ENCODE data around the gene VSIG2. TPM values are rescaled to one million over a fixed set of nuclear protein-coding genes. Genes with fewer than 3 reads are reported as not detected.

The VSIG2 gene
- total RNA-seq, 2 experiments from 2014 or later, result not detected

DNA sequence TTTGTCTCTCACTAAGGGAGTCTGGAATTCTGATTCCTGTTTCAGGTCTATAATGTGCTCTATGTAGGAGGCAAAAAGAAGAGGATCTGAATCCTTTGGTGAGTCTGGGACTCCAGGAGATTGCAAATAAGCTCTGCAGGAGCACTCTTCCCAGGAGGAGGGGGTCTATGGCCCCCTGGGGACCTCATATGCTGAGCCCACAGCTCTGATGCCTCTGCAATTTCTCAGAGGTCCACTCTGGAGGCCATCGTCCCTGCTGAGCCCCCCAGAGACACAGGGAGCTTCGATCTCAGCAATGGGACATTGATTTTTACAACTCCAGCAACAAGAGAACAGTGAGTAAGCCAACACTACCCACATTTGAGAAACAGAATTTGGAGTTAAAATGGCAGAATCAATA lies 32.5 kb downstream of the VSIG2 start:
- Mint-ChIP-seq H3K27ac (no peak overlapping the region), H3K4me3 (no peak overlapping the region), H3K4me1 (peaks cover 11% of the 10 kb centered on the region), H3K27me3 (peaks cover 73% of the 10 kb centered on the region), H3K9me3 (ENCODE audit: low read depth) (no peaks in the 10 kb centered on the region), H3K36me3 (no peaks in the 10 kb centered on the region)
- DNase-seq, result no peak
- CTCF ChIA-PET, result interaction anchor here (1.3 kb wide), 1 partner anchor 44 kb away, joined by 4 read pairs; no protein-coding TSS in a partner anchor
- ATAC-seq, result no peak

DNA sequence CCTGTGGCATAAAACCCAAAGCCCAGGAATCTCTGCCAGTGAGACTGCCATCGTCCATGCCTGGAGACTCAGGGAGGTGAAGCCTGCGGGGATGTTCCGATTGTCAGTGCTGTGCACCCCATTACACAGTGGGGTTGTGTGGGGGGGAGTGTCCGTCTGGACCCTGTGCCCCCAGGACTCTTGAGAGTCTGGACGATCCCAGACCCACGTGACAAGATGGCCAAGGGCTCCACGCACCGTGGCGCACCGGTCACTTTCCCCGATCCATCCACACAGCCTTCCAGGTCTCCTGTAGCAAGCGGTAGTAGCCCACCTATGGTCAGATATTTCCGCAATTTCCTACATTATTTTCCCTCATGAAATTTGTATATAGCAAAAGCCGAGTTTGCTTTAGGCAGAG lies 33.3 kb downstream of the VSIG2 start:
- CTCF ChIA-PET, result no interaction called here
- H3K27me3 Mint-ChIP-seq, result peaks cover 67% of the 10 kb centered on the region

DNA sequence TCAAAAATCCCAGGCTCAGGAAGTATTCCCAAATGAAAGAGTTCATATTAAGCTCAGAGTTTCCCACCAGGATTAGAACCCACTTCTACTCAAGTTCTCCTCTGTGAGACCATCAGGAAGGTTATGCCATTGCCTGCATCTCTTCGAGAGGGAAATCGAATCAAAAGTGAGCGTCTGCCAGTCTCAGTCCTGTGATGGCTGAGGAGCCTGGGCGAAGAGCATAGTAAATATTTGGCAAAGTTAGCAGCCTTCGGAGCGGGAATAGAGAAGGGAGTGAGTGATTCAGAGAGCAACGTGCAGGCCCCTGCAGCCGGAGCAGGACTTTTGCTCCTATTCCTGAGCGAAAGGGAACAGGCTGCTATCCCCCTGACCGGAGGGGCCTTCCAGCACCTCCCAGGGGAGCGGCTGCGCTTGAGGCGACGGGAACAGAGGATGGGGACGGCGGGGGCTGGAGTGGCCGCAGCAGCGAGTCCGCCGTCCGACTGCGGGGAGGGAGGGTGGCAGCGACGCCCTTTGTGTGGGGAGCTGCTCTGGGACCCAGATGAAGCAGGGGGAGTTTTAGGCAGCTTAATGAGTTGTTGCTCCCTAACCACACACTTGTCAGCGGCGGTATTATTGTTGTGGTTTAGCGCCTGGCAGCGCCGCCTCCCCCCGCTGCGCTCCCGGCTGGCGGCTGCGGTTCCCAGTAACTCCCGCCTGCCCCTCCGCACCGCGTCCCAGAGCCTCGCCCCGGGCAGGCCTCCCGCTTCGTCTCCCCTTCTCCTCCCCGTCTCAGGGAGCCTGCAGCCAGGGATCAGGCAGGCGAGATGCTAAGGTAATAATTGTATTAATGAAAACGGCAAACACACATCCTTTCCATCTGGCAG lies 34.0 kb downstream of the VSIG2 start:
- Mint-ChIP-seq H3K27ac (no peak overlapping the region), H3K4me3 (no peak overlapping the region), H3K9me3 (ENCODE audit: low read depth) (no peaks in the 10 kb centered on the region), H3K36me3 (no peaks in the 10 kb centered on the region), H3K27me3 (peaks cover 64% of the 10 kb centered on the region), H3K4me1 (peaks cover 11% of the 10 kb centered on the region)
- DNase-seq (no peak), ATAC-seq (peak; percentile 49)
- CTCF ChIA-PET, result interaction anchor here (0.8 to 1.4 kb wide), 2 partner anchors 21 to 29 kb away, joined by 3 to 4 read pairs; partner anchors contain the start of gene NRGN

More for the DNA sequence above, 33.3 kb downstream of the VSIG2 start:
- no peaks in the 10 kb centered on the region for H3K9me3 Mint-ChIP-seq (ENCODE audit: low read depth)
- ATAC-seq (no peak), DNase-seq (no peak)
- H3K4me3 Mint-ChIP-seq, result no peak overlapping the region
- H3K4me1 Mint-ChIP-seq, result peaks cover 11% of the 10 kb centered on the region
- H3K36me3 Mint-ChIP-seq, result no peaks in the 10 kb centered on the region
- no peak overlapping the region for H3K27ac Mint-ChIP-seq

DNA sequence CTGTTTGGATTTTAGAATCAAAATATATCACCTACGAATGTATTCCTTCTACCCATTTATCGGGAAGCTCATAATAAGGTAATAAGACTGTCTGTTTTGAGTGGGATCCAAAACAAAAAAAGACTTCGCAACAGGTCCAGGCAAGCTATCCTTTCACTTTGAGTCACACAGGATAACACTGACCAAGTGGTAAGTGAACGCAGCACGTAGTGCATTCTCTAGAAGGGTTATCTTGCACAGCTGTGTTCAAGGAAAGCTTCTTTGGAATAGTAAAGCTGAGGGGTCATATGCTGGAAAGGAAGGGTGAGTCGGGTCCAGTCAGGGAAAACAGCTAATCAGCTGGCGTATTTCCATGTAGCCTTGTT lies 34.7 kb downstream of the VSIG2 start:
- DNase-seq, result no peak
- H3K27me3 Mint-ChIP-seq, result peaks cover 58% of the 10 kb centered on the region
- no peak for ATAC-seq
- H3K27ac Mint-ChIP-seq, result no peak overlapping the region
- H3K9me3 Mint-ChIP-seq (ENCODE audit: low read depth), result no peaks in the 10 kb centered on the region
- no peaks in the 10 kb centered on the region for H3K36me3 Mint-ChIP-seq
- peaks cover 11% of the 10 kb centered on the region for H3K4me1 Mint-ChIP-seq
- H3K4me3 Mint-ChIP-seq, result no peak overlapping the region
- CTCF ChIA-PET, result interaction anchor here (0.8 to 1.4 kb wide), 2 partner anchors 22 to 29 kb away, joined by 3 to 4 read pairs; partner anchors contain the start of gene NRGN

DNA sequence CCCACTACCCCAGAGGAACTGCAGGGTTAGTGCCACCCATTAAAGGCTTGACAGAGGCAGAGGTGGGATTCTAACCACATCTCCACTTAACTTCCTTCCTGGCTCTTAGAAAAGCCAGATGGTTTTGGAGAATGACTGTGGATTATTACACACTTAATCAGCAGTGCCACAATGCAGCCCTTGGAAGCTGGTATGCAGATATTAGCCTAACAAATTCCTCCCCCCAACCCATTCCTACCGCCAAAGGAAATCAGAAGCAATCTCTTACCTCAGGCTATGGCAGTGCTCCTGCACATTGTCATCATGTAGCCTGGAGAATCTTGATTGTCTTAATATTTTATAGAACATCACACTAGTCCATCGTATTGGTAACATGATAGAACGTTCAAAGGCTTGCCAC lies 35.5 kb downstream of the VSIG2 start:
- H3K36me3 Mint-ChIP-seq, result no peaks in the 10 kb centered on the region
- no peak overlapping the region for H3K4me3 Mint-ChIP-seq
- peaks cover 50% of the 10 kb centered on the region for H3K27me3 Mint-ChIP-seq

DNA sequence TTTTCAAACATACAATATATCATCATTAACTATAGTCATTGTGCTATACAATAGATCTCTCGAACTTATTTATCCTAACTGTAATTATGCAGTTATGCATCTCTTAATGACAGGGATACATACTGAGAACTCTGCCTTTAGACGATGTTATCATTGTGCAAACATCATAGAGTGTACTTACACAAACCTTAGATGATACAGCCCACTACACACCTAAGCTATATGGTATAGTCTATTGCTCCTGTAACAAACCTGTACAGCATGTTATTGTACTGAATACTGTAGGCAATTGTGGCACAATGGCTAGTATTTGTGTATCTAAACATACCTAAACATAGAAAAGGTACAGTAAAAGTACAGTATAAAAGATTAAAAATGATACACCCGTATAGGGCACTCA lies 39.7 kb downstream of the VSIG2 start:
- Mint-ChIP-seq H3K36me3 (no peaks in the 10 kb centered on the region), H3K9me3 (ENCODE audit: low read depth) (no peaks in the 10 kb centered on the region), H3K27ac (no peak overlapping the region), H3K4me3 (no peak overlapping the region), H3K4me1 (peaks cover 1% of the 10 kb centered on the region), H3K27me3 (peaks cover 18% of the 10 kb centered on the region)
- DNase-seq (no peak), ATAC-seq (no peak)
- CTCF ChIA-PET, result no interaction called here

More for the DNA sequence above, 35.5 kb downstream of the VSIG2 start:
- ATAC-seq (no peak), DNase-seq (no peak)
- peaks cover 11% of the 10 kb centered on the region for H3K4me1 Mint-ChIP-seq
- H3K27ac Mint-ChIP-seq, result no peak overlapping the region
- H3K9me3 Mint-ChIP-seq (ENCODE audit: low read depth), result no peaks in the 10 kb centered on the region
- CTCF ChIA-PET, result interaction anchor here (0.6 to 1.4 kb wide), 3 partner anchors 30 to 48 kb away, joined by 3 to 4 read pairs (median 3); no protein-coding TSS in a partner anchor

DNA sequence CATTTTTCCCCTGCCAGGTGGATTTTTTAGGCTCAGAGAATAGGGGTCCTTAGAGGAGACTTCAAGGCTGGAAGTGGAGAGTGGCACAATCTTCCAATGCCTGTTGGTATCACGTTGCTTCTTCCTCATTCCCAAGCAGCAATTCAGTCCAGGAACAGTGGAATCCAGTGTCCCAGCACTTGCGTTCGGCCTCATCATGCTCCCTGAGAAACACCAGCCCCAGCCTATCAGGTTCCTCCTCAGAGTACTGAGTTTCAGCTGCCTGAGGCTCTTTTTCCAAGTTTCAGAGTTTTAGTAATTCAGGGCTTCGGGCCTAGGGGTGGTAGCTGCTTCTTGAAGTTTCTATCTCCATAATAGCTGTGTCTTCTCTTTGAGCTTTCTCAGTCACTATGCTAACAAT lies 44.2 kb downstream of the VSIG2 start:
- peaks cover 5% of the 10 kb centered on the region for H3K27me3 Mint-ChIP-seq
- CTCF ChIA-PET, result no interaction called here
- no peaks in the 10 kb centered on the region for H3K4me1 Mint-ChIP-seq
- no peak overlapping the region for H3K27ac Mint-ChIP-seq
- ATAC-seq, result no peak
- DNase-seq, result no peak
- no peaks in the 10 kb centered on the region for H3K9me3 Mint-ChIP-seq (ENCODE audit: low read depth)
- no peaks in the 10 kb centered on the region for H3K36me3 Mint-ChIP-seq
- H3K4me3 Mint-ChIP-seq, result no peak overlapping the region

DNA sequence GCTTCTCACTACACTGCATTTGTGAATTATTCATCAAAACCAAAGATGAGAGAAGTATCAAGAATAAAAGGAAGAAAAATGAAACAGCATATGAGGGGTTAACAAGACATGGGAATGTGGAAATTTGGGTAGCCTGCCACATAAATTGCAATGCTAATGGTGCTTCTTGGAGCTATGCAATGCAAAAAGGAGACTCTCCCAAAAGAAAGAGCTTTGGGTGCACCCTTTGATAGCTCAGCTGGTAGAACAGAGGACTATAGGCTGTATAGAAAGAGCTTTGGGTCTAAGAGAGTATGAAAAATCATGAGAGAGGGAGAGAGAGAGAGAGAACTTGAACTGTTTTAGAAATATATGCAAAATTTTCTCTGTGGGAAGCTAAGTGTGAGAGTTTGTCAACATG lies 52.0 kb downstream of the VSIG2 start:
- no peak for ATAC-seq
- no peak overlapping the region for H3K4me3 Mint-ChIP-seq
- no peaks in the 10 kb centered on the region for H3K36me3 Mint-ChIP-seq
- H3K9me3 Mint-ChIP-seq (ENCODE audit: low read depth), result no peaks in the 10 kb centered on the region
- H3K4me1 Mint-ChIP-seq, result no peaks in the 10 kb centered on the region
- H3K27ac Mint-ChIP-seq, result no peak overlapping the region
- H3K27me3 Mint-ChIP-seq, result peaks cover 29% of the 10 kb centered on the region
- no peak for DNase-seq
- CTCF ChIA-PET, result interaction anchor here (1.6 to 1.9 kb wide), 2 partner anchors 25 to 41 kb away, joined by 3 to 4 read pairs; no protein-coding TSS in a partner anchor

DNA sequence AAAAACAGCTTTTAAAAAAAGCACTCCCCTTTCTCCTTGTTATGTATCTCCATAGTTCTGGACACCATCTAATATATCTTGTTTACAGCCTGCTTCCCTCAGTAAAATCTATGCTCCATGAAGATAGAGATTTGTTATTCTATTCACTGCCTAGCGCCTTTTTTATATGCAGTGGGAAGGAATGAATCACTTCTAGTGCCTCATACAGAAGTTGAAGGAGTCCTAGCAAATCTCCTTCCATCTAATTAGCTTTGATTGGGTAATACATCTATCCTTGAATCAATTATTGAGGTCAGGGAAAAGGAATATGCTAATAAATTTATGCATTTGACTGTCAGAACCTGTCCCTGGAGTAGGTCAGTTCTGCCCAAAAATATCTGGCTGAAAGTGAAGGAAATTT lies 52.5 kb downstream of the VSIG2 start:
- ATAC-seq, result no peak
- CTCF ChIA-PET, result interaction anchor here (0.9 to 1.9 kb wide), 2 partner anchors 25 to 31 kb away, joined by 3 to 4 read pairs; no protein-coding TSS in a partner anchor
- H3K4me1 Mint-ChIP-seq, result no peaks in the 10 kb centered on the region

More for the DNA sequence above, 52.5 kb downstream of the VSIG2 start:
- Mint-ChIP-seq H3K27ac (no peak overlapping the region), H3K36me3 (no peaks in the 10 kb centered on the region), H3K4me3 (no peak overlapping the region), H3K9me3 (ENCODE audit: low read depth) (no peaks in the 10 kb centered on the region), H3K27me3 (peaks cover 29% of the 10 kb centered on the region)
- DNase-seq, result no peak

Other genes starting within 250 kb of the VSIG2 start
- not detected for gene OR8B12, start 208.6 kb downstream of the VSIG2 start, total RNA-seq
- not detected for gene OR8A1, start 182.3 kb downstream of the VSIG2 start, total RNA-seq
- gene PANX3, start 140.8 kb downstream of the VSIG2 start, total RNA-seq, result not detected
- gene TBRG1, start 129.4 kb downstream of the VSIG2 start, total RNA-seq, result 10 to 100 TPM; 44.5 to 48.5 TPM
- gene SIAE, start 78.5 kb downstream of the VSIG2 start, total RNA-seq, result 1 to 10 TPM; 3.8 to 4.1 TPM
- 1 to 10 TPM; 2.4 to 2.9 TPM for gene SPA17, start 78.4 kb downstream of the VSIG2 start, total RNA-seq
- 1 to 10 TPM; 6.6 TPM for gene NRGN, start 12.3 kb downstream of the VSIG2 start, total RNA-seq
- under 1 TPM; 0.16 to 0.76 TPM for gene ESAM, start 10.0 kb upstream of the VSIG2 start, total RNA-seq
- gene MSANTD2, start 48.2 kb upstream of the VSIG2 start, total RNA-seq, result 10 to 100 TPM in 1 of 2 experiments, 1 to 10 TPM in 1; 8.5 to 10.2 TPM
- gene ROBO3, start 113.2 kb upstream of the VSIG2 start, total RNA-seq, result 10 to 100 TPM in 1 of 2 experiments, 1 to 10 TPM in 1; 5.3 to 11.1 TPM
- not detected for gene ROBO4, start 145.6 kb upstream of the VSIG2 start, total RNA-seq
- not detected for gene HEPN1, start 167.0 kb upstream of the VSIG2 start, total RNA-seq
- gene HEPACAM, start 183.8 kb upstream of the VSIG2 start, total RNA-seq, result not detected
- gene CCDC15, start 201.9 kb upstream of the VSIG2 start, total RNA-seq, result 1 to 10 TPM; 5.6 to 9.4 TPM